Upper lobe of right lung (tissue), 1 donor: ENCODE results near the gene LIN54. TPM values are rescaled to one million over a fixed set of nuclear protein-coding genes. Genes with fewer than 3 reads are reported as not detected.

Experiments
- ATAC-seq: fragments of 200-7000 bp; cut with Tn5 transposase; one replicate; pipeline ENCODE4 v1.9.1; 2020; ENCODE audit warnings: mild to moderate bottlenecking, moderate library complexity
- DNase-seq: peaks from one replicate; pipeline ENCODE4 v3.0.0-alpha.2; 2020
- H3K27ac ChIP-seq: fragments of 200-600 bp; one replicate; pipeline ENCODE4 v1.8.0; 2022
- H3K27me3 ChIP-seq: fragments of 200-600 bp; one replicate; pipeline ENCODE4 v1.8.0; 2022; ENCODE audit warnings: mild to moderate bottlenecking
- H3K36me3 ChIP-seq: fragments of 200-600 bp; one replicate; pipeline ENCODE4 v1.8.0; 2022
- H3K4me1 ChIP-seq: fragments of 200-600 bp; one replicate; pipeline ENCODE4 v1.8.0; 2022
- H3K4me3 ChIP-seq: fragments of 200-600 bp; one replicate; pipeline ENCODE4 v1.8.0; 2022; ENCODE audit warnings: mild to moderate bottlenecking
- H3K9me3 ChIP-seq: fragments of 200-600 bp; one replicate; pipeline ENCODE4 v1.8.0; 2022
- intact Hi-C: fragments of 100-400 bp; cut with DNase I; formaldehyde crosslinking; loops from one replicate; pipeline ENCODE4 v1.11.0; 2022
- total RNA-seq: library from RNA; stranded (reverse); fragmentation: NEBNext Ultra II Directional; extraction: Animal tissue kit (Norgen Biotek cat#: 25700); gene quantifications from one replicate; pipeline ENCODE4 v1.2.1, GENCODE V29; 2021
- TF ChIP-seq, protein P1 (sequence below): fragments of 200-600 bp; IDR thresholded peaks from one replicate; pipeline ENCODE4 v1.8.0; 2022; ENCODE audit warnings: antibody characterized with exemption
- donor health status: DM: no; HTN: yes; CAD: no; lungs with severe emphysema.

The LIN54 gene
- total RNA-seq, 1 donor from 2014 or later = 9.8 TPM

DNA sequence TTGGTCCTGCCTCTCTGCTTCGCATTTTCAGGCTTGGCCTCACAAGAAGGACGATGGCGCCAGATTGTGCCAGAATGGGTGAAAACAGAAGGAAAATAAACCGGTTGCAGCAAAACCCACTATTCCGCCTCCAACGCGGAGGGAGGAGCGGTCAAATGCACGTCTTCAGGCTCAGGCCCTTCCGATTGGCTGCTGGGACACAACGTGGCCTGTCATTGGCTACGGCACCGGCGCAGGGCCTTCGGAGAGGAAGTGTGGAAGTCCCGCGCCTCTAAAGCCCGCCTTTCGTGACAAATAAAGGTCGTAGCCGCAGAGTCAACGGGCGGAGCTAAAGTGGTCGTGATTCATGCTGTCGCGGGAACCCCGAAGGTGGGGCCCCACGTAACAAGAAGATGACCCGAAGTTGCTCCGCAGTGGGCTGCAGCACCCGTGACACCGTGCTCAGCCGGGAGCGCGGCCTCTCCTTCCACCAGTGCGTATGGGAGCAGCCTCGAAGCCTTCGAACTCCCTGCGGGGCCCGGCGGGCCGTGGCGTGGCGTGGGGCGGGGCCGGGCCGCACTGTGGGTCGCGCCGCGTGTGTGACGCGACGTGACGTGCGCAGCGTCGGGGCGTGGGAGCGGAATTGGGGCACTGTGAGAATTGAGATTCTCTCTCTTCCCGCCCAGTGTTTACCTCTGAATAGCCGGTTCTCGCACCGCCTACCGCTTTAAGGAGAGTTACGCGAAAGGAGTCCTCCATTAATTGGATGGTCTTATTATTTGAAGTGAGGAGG lies 110.0 kb downstream of the LIN54 start, which contains the start of gene THAP9:
Gene THAP9 (plus strand): TSS at position 325 of the 772 bp plus-strand sequence. CDS start 68 bp downstream, at position 393.
- ATAC-seq (peak; percentile 98), DNase-seq (peak; percentile 99)
- Histone ChIP-seq H3K27me3 (no peaks in the 10 kb centered on the region), H3K9me3 (no peaks in the 10 kb centered on the region), H3K36me3 (peaks cover 23% of the 10 kb centered on the region), H3K4me1 (peaks cover 29% of the 10 kb centered on the region), H3K27ac (peak within 1 kb of the TSS; percentile 100), H3K4me3 (peak within 1 kb of the TSS; percentile 74)
- intact Hi-C loops = no loop called here
- TF ChIP-seq, protein P1, sequence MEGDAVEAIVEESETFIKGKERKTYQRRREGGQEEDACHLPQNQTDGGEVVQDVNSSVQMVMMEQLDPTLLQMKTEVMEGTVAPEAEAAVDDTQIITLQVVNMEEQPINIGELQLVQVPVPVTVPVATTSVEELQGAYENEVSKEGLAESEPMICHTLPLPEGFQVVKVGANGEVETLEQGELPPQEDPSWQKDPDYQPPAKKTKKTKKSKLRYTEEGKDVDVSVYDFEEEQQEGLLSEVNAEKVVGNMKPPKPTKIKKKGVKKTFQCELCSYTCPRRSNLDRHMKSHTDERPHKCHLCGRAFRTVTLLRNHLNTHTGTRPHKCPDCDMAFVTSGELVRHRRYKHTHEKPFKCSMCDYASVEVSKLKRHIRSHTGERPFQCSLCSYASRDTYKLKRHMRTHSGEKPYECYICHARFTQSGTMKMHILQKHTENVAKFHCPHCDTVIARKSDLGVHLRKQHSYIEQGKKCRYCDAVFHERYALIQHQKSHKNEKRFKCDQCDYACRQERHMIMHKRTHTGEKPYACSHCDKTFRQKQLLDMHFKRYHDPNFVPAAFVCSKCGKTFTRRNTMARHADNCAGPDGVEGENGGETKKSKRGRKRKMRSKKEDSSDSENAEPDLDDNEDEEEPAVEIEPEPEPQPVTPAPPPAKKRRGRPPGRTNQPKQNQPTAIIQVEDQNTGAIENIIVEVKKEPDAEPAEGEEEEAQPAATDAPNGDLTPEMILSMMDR = no peak

DNA sequence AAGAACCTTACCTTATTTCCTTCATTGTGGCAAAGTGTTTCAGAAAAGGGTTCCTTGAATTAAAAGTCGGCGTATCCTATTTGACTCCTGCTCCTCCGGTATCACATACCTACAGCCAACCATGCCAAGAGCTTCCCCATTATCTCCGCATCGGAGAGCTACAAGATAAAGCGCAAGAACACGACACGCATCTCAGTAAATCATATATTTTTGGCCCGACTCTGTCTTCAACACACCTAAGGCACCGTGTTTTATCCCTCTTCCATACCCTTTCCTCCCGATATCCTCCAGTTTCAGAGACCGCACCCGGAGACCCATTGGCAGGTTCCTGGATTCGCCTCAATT lies 110.6 kb downstream of the LIN54 start:
- H3K4me1 ChIP-seq = peaks cover 29% of the 10 kb centered on the region
- peak overlapping the region; percentile 100 for H3K27ac ChIP-seq
- TF ChIP-seq, protein P1 = no peak
- peak overlapping the region; percentile 74 for H3K4me3 ChIP-seq
- intact Hi-C loops = no loop called here
- ATAC-seq = no peak
- H3K9me3 ChIP-seq = no peaks in the 10 kb centered on the region
- no peak for DNase-seq
- H3K36me3 ChIP-seq = peaks cover 28% of the 10 kb centered on the region
- H3K27me3 ChIP-seq = no peaks in the 10 kb centered on the region

DNA sequence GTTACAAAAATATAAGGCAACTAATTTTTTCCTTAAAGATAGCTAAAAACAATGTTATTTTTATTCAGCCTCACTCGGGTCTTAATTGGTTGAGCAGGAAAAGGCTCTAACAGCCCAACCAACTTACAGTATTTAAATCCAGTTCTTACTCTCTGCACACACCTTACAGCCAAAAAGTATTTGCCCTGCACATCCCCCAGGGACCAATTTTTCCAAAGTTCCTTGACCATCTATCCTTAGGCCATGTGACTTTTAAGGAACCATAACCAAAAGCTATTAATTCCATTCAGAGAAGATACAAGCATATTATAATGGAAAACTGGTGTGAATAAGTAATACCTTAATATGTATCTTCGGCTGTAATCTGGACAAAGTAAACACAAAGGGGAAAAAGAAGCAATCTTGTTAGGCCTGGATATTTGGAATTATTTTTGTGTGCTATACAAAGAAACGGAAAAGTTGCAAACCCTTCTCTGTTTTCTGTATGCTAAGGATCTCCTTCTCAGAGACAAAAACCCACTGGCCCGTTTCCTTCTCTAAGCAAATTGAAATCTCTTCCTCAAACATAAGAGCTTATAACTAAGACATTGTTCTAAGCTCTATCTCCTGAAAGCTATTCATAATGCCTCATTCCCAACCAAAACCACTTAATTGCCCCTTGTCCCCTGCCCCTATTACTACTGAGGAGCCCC lies 111.1 kb downstream of the LIN54 start:
- no peak for DNase-seq
- ATAC-seq = no peak
- Histone ChIP-seq H3K9me3 (no peaks in the 10 kb centered on the region), H3K27ac (peak overlapping the region; percentile 100), H3K4me3 (peak overlapping the region; percentile 74), H3K27me3 (no peaks in the 10 kb centered on the region), H3K36me3 (peaks cover 34% of the 10 kb centered on the region), H3K4me1 (peaks cover 29% of the 10 kb centered on the region)
- intact Hi-C loops = no loop called here
- TF ChIP-seq, protein P1 = no peak

DNA sequence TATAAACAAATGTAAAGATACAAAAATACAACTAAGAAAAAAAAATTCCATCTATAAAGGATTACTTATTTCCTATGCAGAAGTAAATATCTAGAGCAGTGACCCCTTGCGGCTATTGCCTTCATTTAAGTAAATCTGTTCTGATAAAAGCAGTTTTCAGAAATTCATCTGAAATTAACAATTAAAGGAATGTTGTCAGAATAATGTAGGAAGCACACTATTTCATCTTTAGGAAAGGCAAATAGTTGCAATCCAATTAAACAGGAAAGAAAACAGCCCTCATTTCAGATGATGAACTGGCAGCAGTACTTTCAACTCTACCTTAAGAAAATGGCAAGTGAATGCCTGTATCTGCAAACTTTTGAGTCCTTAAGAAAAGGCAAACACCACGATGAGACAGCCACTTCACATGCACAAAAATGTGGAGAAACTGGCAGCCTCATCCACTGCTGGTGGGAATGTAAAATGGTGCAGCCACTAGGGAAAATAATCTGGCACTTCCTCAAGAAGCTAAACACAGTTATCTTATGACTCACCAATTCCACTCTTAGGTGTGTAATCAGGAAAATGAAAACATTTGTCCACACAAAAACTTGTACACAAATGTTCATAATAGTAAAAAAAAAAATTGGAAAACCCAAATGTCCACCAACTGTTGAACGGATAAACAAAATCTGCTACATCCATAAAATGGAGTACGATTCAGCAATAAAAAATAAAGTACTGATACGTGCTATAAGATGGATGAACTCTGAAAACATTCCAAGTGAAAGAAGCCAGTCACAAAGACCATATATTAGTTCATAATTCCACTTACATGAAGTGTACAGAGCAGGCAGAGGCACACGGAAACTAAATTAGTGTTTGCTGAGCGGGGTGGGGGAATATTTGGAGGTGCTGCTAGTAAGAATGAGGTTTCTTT lies 112.0 kb downstream of the LIN54 start:
- TF ChIP-seq, protein P1 = peak; percentile 51
- Histone ChIP-seq H3K36me3 (peaks cover 43% of the 10 kb centered on the region), H3K27ac (peak overlapping the region; percentile 100), H3K4me1 (peaks cover 29% of the 10 kb centered on the region), H3K4me3 (peak overlapping the region; percentile 74), H3K9me3 (no peaks in the 10 kb centered on the region), H3K27me3 (no peaks in the 10 kb centered on the region)
- no peak for ATAC-seq
- no peak for DNase-seq
- intact Hi-C loops = no loop called here

DNA sequence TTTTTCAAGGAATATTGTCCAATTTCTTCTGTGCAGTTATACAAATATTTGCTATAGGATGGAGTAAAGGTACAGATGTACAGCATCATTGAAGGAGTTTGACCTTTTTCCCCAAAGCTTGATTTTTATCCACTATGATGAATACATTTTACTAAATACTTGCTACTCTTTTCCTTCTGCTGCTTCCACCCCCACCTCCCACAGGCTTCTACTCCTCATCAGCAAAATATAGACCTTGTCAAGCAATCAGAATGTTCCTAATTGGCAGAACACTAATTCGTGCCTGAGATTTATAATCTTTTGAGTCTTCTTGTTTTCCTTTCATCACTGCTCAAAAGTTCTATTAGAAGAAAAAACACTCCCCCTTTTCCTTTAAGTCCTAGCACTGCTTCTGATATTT lies 113.9 kb downstream of the LIN54 start:
- DNase-seq (no peak), ATAC-seq (no peak)
- H3K4me3 ChIP-seq = no peak overlapping the region
- H3K27ac ChIP-seq = no peak overlapping the region
- H3K9me3 ChIP-seq = no peaks in the 10 kb centered on the region
- H3K4me1 ChIP-seq = peaks cover 29% of the 10 kb centered on the region
- H3K36me3 ChIP-seq = peaks cover 50% of the 10 kb centered on the region
- TF ChIP-seq, protein P1 = no peak
- no peaks in the 10 kb centered on the region for H3K27me3 ChIP-seq
- intact Hi-C loops = no loop called here
